ENCODE results near the gene ABCA3.

DNA sequence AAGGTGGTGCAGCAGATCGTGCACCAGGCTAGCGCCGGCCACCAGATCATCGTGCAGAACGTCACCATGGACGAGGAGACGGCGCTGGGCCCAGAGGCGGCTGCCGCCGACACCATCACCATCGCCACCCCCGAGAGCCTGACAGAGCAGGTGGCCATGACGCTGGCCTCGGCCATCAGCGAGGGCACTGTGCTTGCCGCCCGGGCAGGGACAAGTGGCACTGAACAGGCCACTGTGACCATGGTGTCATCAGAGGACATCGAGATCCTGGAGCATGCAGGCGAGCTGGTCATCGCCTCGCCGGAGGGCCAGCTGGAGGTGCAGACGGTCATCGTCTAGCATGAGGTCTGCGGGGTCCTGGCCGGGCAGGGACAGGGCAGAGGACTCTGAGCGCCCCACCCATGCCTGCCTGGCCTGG is 105.3 kb downstream of the ABCA3 start:
- TF ChIP-seq EP300 (IDR thresholded peaks at IDR 0.05): no peak
- TF ChIP-seq, protein P1, sequence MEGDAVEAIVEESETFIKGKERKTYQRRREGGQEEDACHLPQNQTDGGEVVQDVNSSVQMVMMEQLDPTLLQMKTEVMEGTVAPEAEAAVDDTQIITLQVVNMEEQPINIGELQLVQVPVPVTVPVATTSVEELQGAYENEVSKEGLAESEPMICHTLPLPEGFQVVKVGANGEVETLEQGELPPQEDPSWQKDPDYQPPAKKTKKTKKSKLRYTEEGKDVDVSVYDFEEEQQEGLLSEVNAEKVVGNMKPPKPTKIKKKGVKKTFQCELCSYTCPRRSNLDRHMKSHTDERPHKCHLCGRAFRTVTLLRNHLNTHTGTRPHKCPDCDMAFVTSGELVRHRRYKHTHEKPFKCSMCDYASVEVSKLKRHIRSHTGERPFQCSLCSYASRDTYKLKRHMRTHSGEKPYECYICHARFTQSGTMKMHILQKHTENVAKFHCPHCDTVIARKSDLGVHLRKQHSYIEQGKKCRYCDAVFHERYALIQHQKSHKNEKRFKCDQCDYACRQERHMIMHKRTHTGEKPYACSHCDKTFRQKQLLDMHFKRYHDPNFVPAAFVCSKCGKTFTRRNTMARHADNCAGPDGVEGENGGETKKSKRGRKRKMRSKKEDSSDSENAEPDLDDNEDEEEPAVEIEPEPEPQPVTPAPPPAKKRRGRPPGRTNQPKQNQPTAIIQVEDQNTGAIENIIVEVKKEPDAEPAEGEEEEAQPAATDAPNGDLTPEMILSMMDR (IDR thresholded peaks at IDR 0.05): no peak

All from tibial nerve (tissue), 4 donors.